HG03025 (cell line): ENCODE measurements around the gene MMEL1.
"Not testable (repeated sequence)": the region's sequence is repeated elsewhere in the genome, so short reads cannot be mapped to it uniquely, and the experiment has no call there.

Experiments used
- ATAC-seq: cut with Tn5 transposase; IDR thresholded peaks from one replicate; pipeline ENCODE4 v1.9.1; 2021; ENCODE audit warnings: mild to moderate bottlenecking, moderate library complexity; ENCODE audit not compliant: unreplicated experiment, low FRiP score

MMEL1 gene

GRCh38 chr1:2632561-2633361 is at the start of gene MMEL1:
Gene MMEL1, minus strand, starts transcription at chr1:2633016. Its CDS starts 3,532 bp downstream, at chr1:2629484.
- no peak for ATAC-seq

GRCh38 chr1:2676726-2677125 is 43.9 kb upstream of the MMEL1 start:
- not testable (repeated sequence) for ATAC-seq

DNA sequence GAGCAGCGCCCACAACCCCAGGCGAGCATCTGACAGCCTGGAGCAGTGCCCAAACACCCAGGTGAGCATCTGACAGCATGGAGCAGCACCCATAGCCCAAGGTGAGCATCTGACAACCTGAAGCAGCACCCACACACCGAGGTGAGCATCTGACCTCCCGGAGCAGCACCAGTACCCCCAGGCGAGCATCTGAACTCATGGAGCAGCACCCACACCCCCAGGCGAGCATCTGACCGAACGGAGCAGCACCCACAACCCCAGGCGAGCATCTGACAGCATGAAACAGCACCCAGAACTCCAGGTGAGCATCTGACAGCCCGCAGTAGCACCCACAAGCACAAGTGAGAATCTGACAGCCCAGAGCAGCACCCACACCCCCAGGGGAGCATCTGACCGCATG is 38.8 kb upstream of the MMEL1 start:
- ATAC-seq = not testable (repeated sequence)

- not testable (repeated sequence) for ATAC-seq
These were observed 27.0 kb upstream of the MMEL1 start for GRCh38 chr1:2659806-2660205.

- ATAC-seq = not testable (repeated sequence)
These were observed 25.1 kb upstream of the MMEL1 start for GRCh38 chr1:2657909-2658308.

DNA sequence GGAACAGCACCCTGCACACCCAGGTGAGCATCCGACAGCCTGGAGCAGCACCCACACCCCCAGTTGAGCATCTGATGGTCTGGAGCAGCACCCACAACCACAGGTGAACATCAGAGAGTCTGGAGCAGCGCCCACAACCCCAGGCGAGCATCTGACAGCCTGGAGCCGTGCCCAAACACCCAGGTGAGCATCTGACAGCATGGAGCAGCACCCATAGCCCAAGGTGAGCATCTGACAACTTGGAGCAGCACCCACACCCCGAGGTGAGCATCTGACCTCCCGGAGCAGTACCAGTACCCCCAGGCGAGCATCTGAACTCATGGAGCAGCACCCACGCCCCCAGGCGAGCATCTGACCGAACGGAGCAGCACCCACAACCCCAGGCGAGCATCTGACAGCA is 24.3 kb upstream of the MMEL1 start:
- ATAC-seq = not testable (repeated sequence)

GRCh38 chr1:2655598-2656434 is 23.0 kb upstream of the MMEL1 start:
- ATAC-seq = not testable (repeated sequence)

- not testable (repeated sequence) for ATAC-seq
These were observed 21.7 kb upstream of the MMEL1 start for GRCh38 chr1:2654443-2654948.

DNA sequence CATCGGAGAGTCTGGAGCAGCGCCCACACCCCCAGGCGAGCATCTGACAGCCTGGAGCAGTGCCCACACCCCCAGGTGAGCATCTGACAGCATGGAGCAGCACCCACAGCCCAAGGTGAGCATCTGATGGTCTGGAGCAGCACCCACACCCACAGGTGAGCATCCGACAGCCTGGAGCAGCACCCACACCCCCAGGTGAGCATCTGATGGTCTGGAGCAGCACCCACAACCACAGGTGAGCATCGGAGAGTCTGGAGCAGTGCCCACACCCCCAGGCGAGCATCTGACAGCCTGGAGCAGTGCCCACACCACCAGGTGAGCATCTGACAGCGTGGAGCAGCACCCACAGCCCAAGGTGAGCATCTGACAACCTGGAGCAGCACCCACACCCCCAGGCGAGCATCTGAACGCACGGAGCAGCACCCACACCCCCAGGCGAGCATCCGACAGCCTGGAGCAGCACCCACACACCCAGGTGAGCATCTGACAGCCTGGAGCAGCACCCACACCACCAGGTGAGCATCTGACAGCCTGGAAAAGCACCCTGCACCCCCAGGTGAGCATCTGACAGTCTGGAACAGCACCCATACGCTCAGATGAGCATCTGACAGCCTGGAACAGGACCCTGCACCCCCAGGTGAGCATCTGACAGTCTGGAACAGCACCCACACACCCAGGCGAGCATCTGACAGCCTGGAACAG is 21.1 kb upstream of the MMEL1 start:
- ATAC-seq = not testable (repeated sequence)

- ATAC-seq = not testable (repeated sequence)
These were observed 20.2 kb upstream of the MMEL1 start for GRCh38 chr1:2652926-2653571.

DNA sequence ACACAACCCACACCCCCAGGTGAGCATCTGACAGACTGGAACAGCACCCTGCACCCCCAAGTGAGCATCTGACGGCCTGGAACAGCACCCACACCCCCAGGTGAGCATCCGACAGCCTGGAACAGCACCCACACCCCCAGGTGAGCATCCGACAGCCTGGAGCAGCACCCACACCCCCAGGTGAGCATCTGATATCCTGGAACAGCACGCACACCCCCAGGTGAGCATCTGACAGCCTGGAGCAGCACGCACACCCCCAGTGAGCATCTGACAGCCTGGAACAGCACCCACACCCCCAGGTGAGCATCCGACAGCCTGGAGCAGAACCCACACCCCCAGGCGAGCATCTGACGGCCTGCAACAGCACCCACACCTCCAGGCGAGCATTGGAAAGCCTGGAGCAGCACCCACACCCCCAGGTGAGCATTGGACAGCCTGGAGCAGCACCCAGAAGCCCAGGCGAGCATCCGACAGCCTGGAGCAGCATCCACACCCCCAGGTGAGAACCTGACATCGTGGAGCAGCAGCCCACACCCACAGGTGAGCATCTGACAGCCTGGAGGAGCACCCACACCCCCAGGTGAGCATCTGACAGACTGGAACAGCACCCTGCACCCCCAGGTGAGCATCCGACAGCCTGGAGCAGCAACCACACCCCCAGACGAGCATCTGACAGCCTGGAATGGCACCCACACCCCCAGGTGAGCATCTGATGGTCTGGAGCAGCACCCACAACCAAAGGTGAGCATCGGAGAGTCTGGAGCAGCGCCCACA is 19.5 kb upstream of the MMEL1 start:
- ATAC-seq = not testable (repeated sequence)

GRCh38 chr1:2650967-2651645 is 18.3 kb upstream of the MMEL1 start:
- no peak for ATAC-seq

DNA sequence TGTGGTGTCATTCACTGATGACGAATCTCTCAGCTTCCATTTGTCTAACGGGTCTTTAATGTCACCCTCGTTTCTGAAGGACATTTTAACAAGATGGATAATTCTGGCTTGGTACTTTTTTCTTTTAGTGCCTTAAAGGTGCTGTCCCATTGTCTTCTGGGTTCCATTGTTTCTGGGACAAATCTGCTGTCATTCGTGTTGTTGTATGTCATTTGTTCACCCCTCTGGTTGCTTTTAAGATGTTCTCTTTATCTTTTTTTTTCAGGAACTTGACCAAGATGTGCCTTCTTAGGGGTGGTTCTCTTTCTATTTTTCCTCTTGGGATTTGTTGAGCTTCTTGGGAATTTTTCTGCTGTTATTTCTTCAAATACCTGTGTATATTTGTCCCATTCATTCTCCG is 14.0 kb upstream of the MMEL1 start:
- ATAC-seq = no peak

DNA sequence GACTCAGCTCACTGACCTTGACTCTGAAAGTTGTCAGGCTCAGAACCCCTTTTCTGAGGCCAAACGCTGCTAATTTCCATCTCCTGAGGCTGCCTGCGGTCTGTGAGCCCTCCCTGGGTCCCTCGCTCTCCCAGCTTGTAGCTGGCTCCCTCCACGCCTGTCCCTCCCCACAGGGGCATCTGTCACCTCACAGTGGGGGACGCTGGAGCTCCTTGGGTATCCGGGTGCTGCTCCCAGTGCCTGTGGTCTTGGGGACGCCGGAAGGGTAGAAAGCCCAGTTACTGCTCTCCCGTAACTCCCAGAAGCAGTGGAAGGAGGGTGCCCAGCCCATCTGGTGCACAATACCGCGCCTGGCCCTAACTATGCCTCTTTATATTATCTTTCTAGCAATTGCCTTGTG is 13.0 kb upstream of the MMEL1 start:
- no peak for ATAC-seq

DNA sequence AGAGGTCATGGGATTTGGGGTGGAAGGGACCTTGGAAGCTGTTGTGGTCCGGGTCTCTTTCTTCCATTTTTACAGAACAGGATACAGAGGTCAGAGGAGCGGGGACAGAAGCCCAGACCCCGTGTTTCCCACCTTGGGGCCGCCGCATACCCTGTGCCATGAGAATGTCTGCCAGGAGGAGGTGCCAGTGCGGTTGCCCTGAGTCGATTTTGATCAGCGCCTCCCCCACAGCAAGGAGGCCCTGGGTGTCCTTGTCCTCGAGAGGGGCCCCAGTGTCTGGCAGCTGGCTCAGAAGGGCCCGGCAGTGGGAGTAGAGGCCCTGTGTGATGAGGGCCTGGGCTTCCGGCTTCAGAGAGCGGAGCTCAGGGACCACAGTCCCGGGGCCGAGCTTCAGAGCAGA is 12.3 kb upstream of the MMEL1 start:
- no peak for ATAC-seq

DNA sequence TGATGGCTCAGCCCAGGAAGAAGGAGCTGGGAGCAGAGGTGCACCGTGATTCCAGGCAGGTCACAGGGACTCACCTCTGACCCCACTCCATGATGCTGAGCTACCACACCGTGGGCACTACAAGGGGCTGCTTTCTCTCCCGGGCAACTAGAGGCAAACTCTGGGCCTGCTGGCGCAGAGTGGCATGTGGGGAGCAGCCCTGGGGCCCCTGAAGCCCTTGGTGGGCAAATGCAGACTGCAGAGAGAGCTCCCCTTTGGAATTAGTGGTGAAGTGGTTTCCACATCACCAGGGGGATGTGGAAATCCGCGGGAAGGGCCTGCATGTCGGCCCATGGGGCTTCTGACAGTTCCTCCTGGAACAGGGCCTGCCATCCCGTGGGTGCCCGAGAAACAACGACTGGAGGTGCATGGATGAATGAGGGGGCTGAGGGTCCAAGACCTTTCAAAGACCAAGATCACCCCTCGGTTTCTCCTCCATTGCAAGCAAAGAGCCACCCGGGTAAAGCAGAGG is 11.8 kb upstream of the MMEL1 start:
- ATAC-seq = no peak

GRCh38 chr1:2644171-2644570 is 11.4 kb upstream of the MMEL1 start:
- no peak for ATAC-seq

DNA sequence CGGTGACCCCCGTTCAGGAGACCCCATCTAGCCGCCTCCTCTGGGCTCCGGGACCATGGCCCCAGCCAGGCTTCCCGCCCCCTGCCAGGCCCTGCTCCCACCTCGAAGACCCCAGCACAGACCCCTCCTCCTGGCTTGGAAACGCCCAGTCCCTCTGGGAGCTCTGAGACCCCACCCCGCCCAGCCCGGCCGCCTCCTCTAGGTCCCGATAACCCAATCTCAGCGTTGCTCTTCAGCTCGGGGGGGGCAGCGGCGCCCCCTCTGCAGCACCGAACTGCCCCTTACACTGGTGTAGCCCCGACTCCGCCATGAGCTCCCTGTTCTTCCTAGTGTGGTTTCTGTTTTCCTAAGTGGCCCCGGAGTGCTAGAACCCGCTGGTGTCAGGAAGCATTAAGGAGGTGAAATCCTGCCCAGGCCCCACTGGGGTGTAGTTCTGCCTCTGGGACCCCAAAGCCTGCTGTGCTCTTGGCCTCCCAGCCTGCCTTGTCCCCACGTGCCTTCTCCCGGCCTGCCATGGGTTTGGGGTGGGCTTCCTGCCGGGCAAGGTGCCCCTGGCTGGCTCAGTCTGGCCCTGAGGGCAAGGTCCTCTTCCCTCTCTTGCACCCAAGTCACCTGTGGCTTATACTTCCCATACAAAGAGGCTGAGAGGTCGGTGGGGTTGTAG is 10.7 kb upstream of the MMEL1 start:
- no peak for ATAC-seq
